MM.1S (cell line): ENCODE measurements around the gene GFPT1.

Source experiments
- CTCF ChIP-seq: fragments of 300-600 bp; sonication (generic); IDR thresholded peaks from 2 replicates; pipeline ENCODE4 v1.5.1; 2016; ENCODE audit warnings: antibody characterized with exemption, low read length, mixed read lengths
- EZH2 ChIP-seq: fragments of 300-600 bp; sonication (generic); optimal IDR thresholded peaks from 2 replicates; pipeline ENCODE3; 2017; ENCODE audit warnings: low read depth, mild to moderate bottlenecking, antibody characterized with exemption, low read length, mixed read lengths
- EZH2phosphoT487 ChIP-seq: fragments of 300-600 bp; sonication (generic); IDR thresholded peaks from 2 replicates; pipeline ENCODE4 v1.6.1; 2018; ENCODE audit warnings: antibody characterized with exemption, low read length

GRCh38 chr2:69305166-69305565 lies 81.9 kb downstream of the GFPT1 start:
- TF ChIP-seq CTCF = no peak
- TF ChIP-seq EZH2 = no peak
- TF ChIP-seq EZH2phosphoT487 = no peak
